Pons (tissue), 1 donor: ENCODE results near the gene AGTRAP.

ENCODE experiments used
- DNase-seq: peaks from one replicate; pipeline ENCODE4 v3.0.0-alpha.2; 2016; ENCODE audit warnings: low spot score

The AGTRAP gene

DNA sequence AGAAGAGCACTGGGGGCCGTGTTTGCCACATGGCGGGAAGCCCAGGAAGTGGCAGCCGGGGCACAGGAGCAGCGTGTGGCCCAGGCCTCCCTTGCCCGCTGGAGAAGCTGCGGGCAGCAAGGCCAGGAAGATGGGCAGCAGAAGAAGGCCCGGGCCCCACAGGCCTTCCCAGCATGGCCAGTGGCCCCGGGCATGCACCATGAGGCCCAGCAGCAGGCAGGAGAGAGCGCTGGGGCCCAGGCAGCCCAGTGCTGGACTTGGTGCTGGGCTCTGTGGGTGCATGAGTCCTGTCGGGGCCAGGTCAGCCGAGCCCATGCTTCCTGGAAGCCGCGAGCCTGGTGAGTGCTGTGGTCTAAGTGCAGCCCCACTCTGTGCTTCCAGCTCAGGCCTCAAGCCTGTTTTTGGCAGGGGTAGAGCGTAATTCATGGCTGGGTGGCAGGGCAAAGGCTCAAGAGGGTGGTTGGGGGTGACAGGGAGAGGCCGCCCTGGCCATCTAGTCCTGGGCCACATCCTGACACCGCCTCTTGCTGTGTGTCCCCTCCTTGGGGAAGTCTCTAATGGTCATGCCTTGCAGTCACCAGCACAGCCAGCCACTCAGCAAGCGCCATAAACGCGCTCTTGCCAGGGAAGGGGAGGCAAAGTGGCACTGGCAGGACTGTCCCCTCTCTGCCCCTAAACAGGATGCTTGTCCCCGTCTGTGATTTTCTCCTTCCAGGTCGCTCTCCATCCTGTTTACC, 48.5 kb downstream of the AGTRAP start:
- no peak for DNase-seq

DNA sequence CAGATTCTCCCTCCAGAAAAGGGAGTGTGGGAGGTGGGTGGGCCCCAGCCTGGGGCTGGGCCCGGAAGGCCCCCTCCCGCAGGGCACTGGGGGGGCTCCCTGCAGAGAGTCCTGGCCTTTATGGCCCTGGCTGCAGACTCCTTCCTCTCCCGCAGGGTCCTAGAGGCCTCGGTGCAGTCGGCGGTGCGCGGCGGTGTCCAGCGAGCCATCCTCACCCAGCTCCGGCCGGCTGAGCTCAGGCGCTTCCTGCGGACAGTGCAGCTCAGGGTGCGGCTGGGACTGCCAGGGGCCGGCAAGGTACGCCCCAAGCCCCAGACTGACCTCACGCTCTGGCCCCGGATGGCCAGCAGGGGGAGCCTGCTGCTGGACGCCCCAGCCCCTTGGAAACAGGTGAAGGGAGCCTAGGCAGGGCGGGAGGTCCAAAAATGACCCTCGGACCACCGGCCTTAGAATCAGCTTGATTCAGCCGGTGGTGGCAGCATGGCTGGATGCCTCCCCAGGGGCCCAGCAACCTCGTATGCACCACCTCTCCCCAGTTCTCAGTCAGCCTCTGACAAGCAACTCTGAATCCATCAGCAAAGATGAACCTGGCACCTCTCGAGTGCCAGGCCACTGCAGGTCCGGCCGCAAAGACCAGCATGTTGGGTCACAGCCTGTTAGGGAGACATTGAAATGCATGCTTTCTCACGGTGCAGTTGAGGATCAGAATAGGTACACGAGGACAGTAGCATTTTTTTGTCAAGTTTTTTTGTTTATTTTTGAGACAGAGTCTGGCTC, 49.2 kb downstream of the AGTRAP start:
- peak; percentile 53 for DNase-seq

DNA sequence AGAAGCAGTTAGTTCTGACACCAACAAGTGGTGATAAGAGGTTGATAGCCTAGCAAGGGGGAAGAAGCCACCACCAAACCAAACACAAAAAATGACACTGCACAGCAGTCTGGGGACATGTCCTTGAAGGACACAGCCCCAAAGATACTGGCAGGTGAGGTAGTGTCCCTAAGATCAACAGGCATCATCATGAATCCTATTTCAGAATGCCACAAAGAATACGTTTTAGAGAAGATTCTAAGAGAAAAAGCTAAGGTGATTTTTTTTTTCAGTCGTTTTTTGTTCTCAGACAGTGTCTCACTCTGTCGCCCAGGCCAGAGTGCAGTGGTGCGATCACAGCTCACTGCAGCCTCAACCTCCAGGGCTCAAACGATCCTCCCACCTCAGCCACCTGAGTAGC, 50.2 kb downstream of the AGTRAP start:
- no peak for DNase-seq

DNA sequence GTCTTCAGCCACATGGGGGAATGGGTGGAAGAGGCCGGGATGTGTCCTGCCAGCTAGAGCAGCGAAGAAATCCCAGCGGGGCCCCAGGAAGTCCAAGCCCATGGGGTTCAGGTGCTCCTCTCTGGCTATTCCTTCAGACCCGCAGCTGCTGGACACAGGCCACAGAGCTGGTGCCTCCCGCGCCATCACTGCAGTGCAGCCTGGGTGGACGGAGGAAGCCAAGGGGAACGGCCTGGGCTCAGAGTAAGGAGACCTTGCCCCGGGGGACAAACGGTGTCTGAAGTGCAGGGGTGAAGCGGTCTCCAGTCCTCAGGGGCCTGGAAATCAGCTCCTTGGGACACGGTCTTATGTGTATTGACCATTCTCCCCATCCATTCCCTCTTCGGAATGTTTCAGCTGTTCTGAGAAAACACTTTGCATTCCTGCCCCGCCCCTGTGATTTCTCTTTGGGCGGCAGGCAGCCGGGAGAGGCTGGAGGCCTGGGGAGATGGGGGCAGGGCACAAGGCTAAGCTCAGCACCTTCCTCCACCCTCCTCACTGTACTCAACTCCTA, 51.4 kb downstream of the AGTRAP start:
- DNase-seq, result no peak

DNA sequence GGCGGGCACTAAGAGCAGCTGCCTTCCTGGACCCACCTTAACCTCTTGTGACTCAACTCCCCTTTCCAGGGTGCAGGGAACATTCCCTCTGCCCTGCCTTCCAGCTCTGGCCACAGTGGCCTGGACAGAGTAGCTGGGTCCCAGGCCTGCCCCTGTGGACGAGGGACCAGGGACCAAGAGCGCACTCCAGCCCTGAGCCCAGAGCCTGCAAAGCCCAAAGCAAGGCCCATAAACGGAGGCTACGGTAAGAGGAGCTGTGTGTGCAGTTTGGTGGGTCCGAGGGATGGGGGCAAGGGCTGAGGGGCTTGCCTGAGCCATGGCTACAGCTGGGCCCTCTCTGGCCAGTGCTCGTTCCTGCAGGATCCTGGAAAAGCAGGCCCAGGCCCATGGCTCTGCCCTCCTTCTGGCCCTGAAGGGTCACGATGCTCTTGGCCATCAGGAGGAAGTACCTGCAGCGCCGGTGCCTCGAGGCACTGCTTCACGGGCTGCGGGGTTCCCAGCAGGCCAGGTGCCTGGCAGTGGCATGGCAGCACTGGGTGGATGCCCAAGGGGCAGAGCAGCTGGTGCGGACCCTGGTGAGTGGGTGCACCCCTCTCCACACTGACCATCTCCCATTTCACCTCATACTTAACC, 52.0 kb downstream of the AGTRAP start:
- DNase-seq, result no peak

DNA sequence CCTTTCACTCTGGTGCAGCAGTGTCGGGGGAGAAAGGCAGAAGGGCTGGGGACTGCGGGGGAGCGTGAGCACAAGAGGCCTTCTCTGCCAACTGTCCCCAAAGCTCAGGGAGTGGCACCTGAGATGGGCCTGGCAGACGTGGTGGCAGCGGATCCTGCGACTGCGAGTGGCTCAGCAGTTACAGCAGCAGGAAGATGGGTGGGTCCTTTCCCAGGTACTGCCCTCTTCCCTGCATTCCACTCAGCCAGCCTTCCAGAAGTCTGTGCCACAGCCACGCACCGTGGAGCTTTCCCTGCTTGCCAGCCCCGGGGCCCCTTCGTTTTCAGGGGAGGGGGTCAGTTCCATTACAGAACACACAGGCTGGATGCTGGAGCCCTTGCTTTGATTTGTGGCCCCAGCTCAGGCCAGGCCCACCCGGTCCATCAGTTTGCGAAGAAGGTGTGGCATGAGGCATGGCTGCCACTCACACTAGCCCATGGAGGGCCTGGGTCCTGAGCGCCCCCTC, 52.7 kb downstream of the AGTRAP start:
- no peak for DNase-seq

DNA sequence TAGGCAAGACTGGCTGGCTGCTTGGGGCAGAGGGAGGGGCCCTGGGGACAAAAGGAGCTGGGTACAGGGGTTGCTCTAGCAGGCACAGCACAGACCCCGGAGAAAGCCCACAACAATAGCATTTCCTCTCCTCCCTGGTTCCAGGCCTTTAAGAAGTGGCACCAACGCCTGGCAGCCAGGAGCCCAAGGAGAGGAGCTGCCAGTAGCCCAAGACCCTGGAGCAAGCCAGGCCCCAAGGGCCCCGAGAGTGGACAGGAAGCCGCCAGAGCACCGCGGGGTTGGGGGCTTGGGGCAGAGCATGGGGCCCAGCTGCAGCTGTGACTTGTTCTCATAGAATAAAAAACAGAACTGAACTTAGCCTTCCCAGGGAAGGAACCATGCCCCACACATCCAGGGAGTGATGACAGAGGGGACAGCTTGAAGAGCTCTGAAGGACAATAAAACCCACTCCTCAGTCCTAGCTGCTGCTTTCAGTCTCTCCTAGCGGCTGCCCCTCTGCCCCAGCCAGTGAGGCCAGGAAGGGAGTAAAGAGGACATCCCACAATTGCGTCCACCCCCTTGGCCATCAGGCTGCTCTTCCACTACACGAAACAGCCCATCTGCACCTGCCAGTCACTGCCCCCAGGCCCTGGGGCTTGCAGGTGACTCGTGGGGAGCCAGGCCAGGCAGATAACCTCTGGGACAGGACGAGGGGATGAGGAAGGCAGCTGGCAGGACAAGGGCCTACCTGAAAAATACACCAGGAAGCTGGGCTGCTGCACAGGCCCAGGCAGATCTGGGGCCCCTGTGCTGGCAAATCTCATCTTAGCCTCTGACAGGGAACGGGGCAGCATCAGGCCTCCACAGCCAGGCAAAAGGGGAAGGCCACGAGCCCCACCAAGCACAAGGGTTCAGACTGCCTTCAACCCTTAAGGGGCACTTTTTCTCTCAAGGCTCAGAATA, 53.5 kb downstream of the AGTRAP start:
- no peak for DNase-seq

DNA sequence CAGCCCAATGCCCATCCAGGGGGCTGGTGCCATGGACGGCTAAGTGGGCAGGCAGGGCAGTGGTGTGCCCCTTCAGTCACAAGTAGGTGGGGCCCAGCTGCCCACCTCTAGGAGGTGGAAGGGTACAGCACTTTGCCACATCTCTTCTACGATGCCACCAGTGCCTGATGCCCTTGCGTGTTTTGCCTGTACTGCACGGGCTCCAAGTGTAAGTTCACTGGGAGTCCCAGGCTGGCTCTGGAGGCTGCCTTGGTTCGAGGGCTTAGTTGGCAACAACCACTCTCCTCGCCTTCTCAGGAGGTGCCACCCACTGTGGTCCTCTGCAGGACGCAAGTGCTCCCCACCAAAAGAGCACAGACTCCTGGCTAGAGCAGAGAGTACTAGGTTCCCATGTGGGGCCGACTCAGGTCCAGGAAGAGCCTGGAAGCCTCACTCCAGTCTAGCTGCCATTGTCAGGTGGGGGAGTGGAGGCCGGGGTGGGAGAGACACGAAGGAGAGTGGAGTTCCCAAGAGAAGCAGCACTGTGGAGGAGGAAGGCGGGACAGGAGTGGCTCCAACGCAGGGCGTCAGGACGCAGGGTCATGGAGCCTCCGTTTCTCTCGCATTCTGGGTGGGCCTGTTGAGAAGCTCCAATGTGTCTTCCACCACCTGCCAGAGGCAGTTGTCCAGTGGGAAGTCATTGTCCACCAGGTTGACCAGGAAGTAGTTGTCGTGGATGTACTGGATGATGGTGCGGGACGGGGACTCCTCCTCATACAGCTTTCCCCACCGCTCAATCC, 54.4 kb downstream of the AGTRAP start:
- DNase-seq, result no peak

DNA sequence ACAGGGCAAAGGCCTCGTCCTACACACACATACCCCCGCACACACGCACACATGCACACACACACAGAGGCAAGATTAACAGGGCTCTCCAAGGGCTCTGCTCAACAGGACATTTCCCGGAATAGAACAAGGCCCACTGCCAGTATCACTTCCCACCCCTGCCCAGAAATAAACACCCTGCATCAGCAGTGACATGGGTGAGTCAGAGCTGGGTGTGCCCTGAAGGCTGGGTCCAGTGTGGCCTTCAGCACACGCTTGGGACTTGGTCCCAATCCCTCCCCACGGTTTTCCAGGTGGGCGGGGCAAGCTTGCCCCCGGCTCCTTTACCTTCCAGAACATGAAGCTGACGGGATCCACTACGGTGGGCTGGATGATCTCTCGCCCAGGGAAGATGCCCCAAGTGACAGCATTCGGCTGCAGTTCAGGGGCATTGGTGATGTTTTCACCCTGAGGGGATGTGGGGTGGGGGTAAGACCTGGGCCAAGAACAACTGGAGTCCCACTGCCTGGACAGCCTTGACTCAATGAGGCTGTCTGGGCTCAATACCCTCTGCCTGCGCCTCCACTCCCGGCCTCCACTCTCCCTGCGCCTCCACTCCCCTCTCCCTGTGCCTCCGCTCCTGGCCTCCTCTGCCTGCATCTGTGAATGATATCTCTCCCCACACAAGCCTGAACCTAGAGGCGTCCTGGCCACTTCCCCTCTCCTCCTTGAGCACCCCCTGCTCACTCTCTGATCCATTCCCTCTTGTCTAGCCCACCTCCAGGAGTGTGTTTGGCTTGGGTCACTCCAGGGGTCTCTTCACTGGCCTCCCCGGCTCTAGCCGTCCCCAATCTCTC, 55.2 kb downstream of the AGTRAP start:
- DNase-seq, result peak; percentile 89

DNA sequence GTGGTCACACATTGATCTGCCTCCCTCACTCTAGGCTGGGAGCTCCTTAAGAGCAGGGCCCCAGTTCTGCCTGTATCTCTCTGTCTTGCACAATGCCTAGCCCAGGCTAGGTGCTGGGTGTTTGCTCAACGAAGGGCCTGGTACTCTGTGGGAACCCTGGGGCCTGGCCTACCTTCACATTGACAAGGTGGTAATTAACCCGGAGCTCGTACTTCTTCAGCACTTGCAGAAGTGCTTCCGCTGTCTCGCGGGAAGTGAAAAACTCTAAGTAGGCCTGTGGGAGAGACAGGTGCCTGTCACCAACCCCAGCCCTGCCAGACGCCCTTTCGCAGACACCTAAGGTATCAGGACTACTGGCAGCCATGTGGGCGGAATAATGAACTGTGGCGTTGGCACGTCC, 56.2 kb downstream of the AGTRAP start:
- DNase-seq, result no peak

DNA sequence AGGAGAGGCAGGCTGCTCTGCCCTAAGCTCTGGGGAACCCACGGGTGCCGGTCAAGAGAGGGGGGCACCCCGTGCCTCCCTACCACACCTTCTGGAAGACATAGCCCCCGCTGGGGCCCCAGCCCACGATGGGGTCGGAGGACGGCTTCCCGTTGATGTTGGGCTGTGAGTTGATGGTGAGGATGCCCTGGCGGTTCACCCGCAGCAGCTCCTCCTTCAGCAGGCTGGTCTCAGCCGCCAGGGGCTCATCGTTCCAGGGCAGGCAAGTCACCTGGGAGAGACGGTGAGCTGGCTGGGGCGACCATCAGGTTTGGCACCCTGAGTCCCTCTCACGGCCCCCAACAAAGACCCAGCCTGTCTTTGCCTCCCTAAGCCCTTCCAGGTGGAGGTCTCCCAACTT, 57.9 kb downstream of the AGTRAP start:
- no peak for DNase-seq

DNA sequence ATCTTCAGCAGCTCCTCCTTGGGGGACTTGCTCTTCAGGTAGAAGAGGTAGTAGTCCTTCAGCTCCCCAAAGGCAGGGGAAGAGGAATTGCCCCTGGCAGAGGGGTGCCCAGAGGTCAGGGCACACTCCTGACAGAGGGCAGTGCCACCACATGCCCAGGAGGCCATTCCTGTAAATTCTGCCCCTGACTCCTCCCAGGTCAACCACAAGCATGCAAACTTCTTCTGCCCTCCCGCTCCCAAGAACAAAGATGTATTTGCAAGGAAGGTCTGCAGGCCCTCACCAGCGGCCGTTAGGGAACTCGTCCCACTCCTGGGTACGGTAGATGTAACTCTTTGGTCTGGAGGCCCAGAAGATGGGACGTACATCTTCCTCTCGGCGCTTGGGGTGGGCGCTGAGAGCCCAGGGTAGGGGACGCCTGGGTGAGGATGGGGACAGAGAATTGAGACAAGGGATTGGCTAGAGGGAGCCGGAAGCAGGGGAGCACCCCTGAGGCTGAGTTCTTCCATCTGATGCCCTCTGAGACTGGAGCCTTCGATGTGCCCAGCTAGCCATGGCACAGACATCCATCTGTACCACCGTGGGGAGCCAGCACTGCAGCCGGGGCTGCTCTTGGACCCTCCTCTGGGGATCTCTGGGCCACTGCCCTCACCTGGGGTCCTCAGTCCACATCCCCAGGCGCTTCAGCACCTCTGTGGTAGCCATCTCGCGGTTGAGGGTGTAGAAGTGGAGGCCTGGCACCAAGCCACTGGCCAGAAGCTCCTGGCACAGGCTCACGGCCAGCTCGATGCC, 58.7 kb downstream of the AGTRAP start:
- DNase-seq, result no peak

DNA sequence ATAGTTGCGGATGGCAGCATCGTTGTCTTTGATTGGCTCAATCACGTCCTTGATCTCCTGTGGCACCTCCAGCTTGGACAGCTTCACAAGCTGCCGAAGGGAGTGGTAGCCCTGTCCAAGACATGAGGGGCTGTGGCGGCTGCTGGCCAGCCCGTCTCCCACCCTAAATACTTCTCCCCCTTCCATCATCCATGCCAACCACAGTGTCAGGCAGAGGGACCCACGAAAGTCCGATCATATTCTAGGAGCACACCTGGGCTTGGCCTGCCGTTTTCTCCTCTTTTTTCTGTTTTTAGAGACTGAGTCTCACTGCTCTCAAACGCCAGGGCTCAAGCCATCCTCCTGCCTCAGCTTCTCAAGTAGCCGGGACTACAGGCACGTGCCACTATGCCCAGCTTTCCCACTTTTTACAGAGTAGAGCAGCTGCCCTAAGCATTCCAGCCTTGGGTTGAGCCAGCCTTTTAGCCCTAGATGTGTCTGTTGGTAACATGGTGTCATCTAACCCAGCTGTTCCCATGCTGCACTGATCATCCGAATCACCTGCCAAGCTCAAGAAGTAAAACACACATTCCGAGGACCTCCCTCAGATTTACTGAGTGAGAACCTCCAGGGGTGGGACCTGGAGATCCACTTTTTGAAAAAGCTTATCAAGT, 59.4 kb downstream of the AGTRAP start:
- no peak for DNase-seq

DNA sequence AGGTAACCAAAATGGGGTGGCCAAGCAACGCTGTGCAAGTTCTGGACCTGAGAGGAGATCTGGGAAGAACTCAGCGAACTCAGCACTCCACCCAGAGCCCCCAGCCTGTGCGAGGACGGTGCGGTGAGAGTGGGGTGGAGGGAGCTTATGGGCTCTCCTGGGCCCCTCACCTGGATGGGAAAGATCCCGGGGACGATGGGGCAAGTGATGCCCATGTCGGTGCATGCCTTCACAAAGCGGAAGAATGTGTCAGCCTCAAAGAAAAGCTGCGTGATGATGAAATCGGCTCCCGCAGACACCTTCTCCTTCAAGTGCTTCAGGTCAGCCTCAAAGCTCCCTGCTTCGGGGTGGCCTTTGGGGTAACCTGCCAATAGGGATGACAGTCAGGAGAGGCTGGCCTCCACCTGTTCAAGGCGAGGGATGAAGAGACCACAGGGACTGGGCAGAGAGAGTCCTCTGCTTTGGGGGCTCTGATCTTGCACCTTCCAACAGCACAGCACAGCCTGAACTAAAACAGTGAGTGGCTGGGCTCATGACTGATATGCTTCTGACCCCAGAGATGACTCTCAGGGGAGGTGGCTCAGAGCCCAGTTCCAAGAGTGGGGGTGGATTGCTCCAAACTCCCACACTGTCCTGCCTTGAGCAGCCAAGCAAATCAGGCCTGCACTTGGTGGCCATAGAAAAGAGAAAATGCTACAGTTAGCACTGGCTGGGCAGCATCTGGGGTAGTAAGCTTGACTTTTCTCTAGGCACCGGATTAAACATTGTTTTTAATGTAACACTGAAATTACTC, 60.3 kb downstream of the AGTRAP start:
- no peak for DNase-seq

DNA sequence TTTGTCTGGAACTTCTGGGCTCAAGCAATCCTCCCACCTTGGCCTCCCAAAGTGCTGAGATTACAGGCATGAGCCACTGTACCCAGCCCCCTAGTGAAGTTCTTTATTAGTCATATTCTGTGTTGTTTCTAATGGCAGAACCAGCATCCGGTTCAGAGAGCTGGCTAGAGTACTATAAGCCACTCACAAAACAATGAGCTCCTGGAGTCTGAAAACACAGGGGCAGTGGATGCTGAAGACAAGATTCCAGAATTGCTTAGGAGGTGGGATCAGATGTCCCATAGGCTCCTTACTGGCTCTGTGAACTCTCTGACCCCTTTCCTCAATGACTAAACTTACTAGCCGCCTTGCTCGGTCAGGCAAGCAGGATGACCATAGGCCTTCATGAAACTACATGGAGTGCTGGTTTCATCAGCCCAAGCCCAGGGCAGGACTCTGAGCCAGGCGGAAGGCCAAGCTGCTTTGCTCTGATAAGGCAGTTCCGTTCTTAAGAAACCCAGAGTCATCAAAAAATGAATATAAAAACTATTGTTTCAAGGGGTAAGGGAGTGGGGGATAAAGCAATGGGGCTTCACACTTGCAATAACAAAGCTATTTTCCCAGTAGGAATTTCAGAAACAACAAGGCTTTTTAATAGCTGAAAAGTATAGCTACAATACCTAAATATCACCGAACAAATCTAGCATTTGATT, 61.7 kb downstream of the AGTRAP start:
- DNase-seq, result no peak

DNA sequence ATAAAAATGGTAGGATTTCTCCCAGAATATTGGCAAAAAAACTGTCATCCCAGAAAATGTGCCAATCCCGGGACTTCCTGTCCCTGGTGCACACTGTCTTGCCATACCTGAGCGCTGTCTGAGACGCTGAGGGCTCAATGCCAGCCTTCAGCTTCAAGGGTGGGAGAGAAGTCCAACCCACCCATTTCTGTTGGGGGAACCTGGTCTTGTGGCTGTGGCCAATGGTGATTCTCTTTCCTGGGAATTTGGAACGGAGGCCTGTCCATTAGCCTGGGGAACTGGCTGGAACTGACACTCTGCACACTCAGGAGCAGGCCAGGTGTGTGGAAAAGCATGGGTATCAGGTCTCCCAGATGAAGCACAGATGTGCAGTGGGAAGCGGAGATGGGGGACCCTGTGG, 63.2 kb downstream of the AGTRAP start:
- DNase-seq, result no peak

DNA sequence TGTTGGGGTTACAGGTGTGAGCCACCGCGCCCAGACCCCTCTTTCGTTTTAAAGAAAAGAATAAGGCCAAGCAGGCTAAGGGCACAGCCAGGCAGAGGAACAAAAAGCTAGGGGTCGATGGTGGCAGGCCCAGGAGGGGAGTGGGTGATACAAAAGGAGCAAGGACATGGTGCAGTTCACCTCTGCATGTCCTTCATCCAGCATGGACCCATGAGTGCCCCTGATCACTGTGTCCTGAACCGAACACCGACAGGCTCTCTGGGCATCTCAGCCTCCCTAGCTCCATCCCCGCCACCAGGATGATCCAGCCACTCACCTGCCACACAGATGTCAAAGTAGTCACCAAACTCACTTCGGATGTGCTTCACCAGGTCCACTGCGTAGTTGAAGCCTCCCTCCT, 64.0 kb downstream of the AGTRAP start:
- no peak for DNase-seq
